NK-92 treated with Interleukin-12 subunit alpha and Interleukin-12 subunit beta, amount 100 ng/mL, for 24 hours (cell line): ENCODE measurements around the gene OPCML.

Experiments used
- DNase-seq: peaks from one replicate; lab custom pipeline; 2025; lab: John Stamatoyannopoulos, UW

OPCML gene

GRCh38 chr11:132982772-132983640 lies 549.3 kb downstream of the OPCML start:
- no peak for DNase-seq

GRCh38 chr11:132981131-132981956 lies 551.0 kb downstream of the OPCML start:
- no peak for DNase-seq

GRCh38 chr11:132980670-132981069 lies 551.6 kb downstream of the OPCML start:
- no peak for DNase-seq

- DNase-seq = no peak
These were observed 554.6 kb downstream of the OPCML start for GRCh38 chr11:132977746-132978145.

DNA sequence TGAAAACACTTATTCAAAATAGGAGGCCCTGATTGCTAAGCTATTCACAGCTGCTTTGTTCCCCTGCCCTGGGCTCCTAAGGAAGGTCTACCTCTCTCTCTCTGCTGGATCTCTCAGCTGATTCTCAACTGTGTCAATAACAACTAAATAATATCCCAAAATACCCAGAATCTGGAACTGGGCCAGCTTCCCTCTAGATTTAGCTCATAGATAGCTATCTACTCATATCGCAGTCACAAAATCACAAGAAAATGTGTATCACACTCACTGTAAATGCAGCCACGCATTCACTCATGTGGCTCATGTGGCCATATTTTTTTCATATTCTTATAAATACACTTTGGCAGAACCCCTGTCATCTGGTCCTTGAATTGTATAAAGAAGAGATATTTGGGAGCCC lies 555.1 kb downstream of the OPCML start:
- DNase-seq = no peak

GRCh38 chr11:132976115-132976514 lies 556.2 kb downstream of the OPCML start:
- no peak for DNase-seq

GRCh38 chr11:132973686-132974085 lies 558.6 kb downstream of the OPCML start:
- DNase-seq = no peak

- no peak for DNase-seq
These were observed 559.7 kb downstream of the OPCML start for GRCh38 chr11:132972565-132972964.

DNA sequence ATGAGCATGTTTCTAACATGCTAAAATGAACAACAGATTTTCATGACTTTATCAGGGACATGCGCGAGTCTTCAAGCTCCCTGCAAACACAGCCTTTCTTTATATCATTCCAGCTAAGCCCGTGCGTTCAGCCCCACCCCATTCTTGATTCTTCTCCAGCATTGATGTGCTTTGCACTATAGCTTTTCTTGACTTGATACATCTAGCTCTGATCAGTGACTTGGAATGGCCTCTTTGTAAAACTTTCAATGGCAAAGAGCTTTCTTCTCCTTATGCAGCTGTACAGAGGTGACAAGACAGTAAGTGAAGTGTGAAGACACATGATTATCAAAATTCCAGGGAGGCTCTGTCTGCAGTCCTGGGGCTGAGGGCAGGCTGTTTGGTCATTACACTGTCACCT lies 561.0 kb downstream of the OPCML start:
- no peak for DNase-seq

- no peak for DNase-seq
These were observed 562.4 kb downstream of the OPCML start for GRCh38 chr11:132969892-132970291.

GRCh38 chr11:132962041-132962440 lies 570.3 kb downstream of the OPCML start:
- no peak for DNase-seq

GRCh38 chr11:132961453-132961852 lies 570.8 kb downstream of the OPCML start:
- no peak for DNase-seq

DNA sequence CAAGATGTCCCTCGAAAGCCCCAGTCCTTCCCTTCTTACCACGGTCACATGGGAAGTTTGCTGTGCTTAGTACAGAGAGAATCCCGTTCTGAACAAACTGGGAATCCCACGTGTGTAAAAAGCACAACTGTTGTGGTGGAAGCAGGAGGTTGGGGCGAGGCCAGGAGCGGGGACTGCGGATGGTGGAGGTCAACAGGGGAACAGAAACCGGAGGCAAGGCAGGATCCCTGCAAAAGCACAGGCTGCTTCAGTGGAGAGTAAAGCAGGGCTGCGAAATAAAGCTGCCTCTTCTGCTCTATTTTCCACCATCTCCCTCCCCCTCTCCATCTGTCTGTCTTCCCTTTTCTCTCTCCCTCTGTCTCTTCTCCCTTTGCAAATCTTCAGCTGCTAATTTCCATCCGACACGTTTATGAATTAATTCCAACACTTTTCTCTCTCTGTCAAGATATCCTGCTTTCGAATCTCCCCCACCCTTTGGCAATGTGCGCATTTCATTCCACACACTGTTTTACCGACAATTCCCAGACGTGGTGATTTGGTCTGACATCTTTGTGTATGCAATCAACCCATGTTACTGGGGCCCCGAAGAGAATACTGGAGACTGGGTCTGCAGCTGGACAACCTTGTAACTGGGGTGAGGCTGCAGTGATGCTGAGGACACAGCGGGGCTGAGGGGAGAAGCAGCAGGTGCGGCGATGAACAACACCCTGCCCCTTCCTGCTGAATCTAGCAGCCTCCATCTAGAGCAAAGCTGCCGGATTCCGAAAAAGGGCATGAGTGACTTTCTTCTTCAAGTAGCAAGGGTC lies 571.8 kb downstream of the OPCML start:
- no peak for DNase-seq

DNA sequence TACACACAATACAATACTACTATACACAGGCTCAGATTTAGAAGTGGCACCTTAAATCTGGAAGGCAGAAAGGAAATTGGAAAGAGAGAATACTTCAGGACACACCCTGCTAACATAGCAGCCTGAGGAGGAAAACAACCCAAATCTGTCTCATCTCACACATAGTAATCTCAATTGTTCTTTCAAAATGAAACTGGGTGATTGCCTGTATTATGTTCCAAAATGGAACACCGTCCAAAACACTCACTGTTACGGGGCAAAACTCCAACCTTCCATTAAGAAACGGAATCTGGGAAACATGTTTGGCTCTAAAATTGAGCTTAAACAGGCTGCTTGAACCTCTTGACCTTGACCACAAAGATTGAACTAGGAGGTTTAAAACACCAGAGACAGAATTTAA lies 572.6 kb downstream of the OPCML start:
- DNase-seq = no peak

DNA sequence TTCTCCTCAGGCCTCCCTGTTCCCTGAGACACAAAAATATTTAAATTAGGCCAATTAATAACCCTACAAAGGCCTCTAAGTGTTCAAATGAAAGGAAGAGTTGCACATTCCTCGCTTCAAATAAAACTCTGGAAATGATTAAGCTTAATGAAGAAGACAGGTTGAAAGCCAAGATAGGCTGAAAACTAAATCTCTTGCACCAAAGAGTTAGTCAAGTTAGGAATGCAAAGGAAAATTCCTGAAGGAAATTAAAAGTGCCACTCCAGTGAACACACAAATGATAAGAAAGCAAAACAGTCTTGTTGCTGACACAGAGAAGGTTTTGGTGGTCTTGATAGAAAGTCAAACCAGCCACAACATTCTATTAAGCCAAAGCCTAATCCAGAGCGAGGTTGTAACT lies 574.4 kb downstream of the OPCML start:
- DNase-seq = no peak

GRCh38 chr11:132948252-132948651 lies 584.0 kb downstream of the OPCML start:
- no peak for DNase-seq

DNA sequence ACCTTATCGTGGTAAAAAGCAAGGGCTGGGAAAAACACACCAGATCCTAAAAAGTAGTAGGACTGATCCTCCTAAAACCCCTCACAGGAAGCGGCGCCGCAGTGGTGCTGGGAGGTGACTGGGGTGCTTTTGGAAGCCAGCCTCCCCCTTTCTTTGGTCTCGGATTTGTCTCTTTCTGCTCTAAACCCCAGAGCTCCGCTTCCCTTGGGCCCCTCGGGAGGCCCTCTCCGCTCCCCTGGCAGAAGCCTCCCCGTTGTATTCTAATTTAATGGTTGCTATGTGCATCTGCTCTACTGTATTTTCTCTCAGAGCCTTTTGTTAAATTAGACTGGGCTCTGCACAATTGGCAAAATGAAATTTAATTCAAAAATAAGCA lies 587.7 kb downstream of the OPCML start:
- DNase-seq = no peak

DNA sequence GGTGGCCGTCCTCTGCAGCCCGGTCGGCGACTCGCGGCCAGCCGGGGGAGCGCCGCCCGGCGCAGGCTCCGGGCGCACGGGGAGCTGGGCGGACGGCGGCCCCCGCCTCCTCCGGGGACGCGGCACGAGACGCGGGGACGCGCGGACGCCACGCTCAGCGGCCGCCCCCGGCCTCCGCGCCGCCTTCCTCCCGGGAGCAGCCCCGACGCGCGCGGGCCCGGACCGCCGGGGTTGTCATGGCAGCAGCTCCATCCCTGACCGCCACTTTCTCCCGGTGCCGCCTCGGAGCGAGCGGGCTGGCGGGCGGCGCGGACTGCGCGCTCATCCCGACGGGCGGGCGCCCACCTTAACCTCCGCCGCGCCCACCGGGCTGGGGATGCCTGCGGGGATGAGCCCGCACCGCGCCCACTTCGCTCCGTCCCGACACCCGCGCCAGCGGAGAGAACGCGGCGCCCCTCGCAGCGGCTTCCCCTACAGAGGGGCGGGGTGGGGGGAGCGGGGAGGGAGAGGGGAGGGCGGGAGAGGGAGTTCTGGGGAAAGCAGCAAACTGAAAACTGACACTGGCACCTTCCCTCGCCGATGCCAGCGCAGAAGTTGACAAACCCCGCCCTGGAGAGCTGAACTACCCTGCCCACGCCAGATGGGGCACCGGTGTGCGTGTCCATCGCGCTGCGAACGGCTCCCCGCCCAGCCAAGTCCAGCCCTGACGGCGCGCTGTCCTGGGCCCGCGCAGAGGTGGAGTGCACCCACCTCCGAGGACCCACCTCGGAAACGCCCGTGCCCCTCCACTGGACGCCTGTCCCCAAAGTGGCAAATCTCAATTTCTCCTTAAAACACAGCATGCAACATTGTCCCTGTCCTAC lies 588.4 kb downstream of the OPCML start:
- no peak for DNase-seq

- no peak for DNase-seq
These were observed 589.0 kb downstream of the OPCML start for GRCh38 chr11:132943357-132943705.

DNA sequence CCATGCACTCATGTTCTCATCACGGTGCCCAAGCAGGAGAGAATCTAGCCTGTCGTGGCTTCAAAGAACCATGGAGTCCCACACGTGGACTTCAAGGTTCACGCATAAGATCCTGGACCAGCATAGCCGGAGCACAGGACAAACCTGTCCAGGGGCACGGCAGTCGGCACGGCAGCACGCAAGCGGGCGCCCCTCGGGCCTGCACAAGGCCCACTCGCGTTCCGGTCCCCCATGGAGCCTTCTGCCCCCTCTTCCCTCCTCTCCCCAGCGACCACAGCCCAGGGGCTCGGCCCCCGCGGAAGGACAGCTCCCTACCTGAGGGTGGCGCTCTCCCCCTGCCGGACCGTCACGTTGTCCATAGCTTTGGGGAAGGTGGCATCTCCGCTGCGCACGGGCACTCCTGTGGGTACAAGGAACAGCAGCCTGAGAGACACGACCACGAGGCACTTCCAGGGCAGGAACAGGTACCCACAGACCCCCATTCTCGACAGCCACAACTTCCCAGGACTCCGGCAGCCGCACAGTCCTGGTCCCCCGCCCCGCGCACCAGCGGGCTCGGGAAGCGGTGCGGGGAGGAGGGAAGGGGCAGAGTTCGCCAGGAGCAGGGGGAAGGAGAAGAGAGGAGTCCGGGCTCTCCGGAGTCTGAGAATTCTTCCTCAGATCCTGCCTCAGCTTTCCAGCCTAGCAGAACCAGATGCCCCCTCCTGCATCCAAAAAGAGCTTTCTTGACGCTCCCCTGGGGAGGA lies 589.5 kb downstream of the OPCML start:
- no peak for DNase-seq

DNA sequence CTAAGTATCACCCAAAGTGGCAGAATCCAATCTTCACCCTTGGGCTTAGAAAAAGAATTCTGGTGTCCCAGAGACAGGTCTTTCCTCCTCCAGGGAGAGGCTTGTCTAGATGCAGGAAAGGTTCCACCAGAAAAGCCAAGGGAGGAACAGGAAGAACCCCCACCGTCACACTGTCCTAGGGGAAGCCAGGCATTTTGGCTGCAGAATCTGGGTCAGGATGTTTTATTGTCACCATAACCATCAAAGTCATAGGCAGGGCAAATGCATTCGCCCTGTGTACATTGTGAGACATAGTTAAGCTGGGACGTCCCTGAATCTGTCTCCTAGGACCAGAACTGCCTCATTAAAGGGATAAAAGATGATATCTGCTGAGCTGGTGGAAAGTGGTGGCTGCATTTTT lies 590.5 kb downstream of the OPCML start:
- DNase-seq = no peak
